Effector memory CD4-positive, alpha-beta T cell (primary cell): Measurements from ENCODE around the gene XYLT1.

ENCODE experiments used
- DNase-seq, 3 donors: peaks; one replicate each; pipeline ENCODE4 v3.0.0-alpha.2; 2020
- H3K27ac ChIP-seq: 2 replicates; pipeline ENCODE4 v1.7.0; 2013; ENCODE audit warnings: mild to moderate bottlenecking, low read length, moderate library complexity; ENCODE audit not compliant: insufficient read depth, poor library complexity, severe bottlenecking
- H3K27me3 ChIP-seq: replicated peaks from 2 replicates; pipeline ENCODE4 v1.7.0; 2013; ENCODE audit warnings: mild to moderate bottlenecking, low read length; ENCODE audit not compliant: insufficient read depth, control insufficient read depth, poor library complexity, severe bottlenecking
- H3K36me3 ChIP-seq: 2 replicates; pipeline ENCODE4 v1.7.0; 2013; ENCODE audit warnings: mild to moderate bottlenecking, low read length, moderate library complexity; ENCODE audit not compliant: control insufficient read depth, insufficient read depth
- H3K4me1 ChIP-seq: 2 replicates; pipeline ENCODE4 v1.7.0; 2013; ENCODE audit warnings: low read length, mild to moderate bottlenecking; ENCODE audit not compliant: control insufficient read depth, insufficient read depth, poor library complexity, severe bottlenecking
- H3K4me3 ChIP-seq: 2 replicates; pipeline ENCODE4 v1.7.0; 2013; ENCODE audit warnings: low read length, low read depth, mild to moderate bottlenecking; ENCODE audit not compliant: insufficient read depth, poor library complexity, severe bottlenecking
- H3K9me3 ChIP-seq: 2 replicates; pipeline ENCODE4 v1.7.0; 2013; ENCODE audit warnings: mild to moderate bottlenecking, low read length, moderate library complexity; ENCODE audit not compliant: control insufficient read depth

XYLT1 gene

DNA sequence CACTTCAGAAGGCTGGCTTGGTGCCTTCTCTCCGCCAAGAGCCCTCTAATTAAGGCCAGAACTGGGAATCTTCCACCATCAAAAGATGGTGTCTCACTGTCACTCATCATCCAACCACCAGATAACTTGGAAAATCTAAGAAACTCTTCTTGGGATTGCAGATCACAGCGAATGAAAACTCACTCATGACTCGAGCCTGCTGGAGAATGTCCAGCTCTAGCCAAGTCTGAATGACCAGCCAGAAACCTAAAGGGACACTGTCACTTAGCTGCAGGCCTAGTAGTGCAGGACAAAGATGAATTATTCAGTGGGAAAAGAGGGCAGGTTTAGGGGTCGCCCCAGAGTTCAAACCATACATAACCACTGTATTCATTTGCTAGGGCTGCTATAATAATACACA, 107.8 kb downstream of the XYLT1 start:
- Histone ChIP-seq H3K36me3 (no peaks in the 10 kb centered on the region), H3K4me3 (no peak overlapping the region), H3K9me3 (no peaks in the 10 kb centered on the region), H3K27me3 (no peaks in the 10 kb centered on the region), H3K4me1 (peaks cover 94% of the 10 kb centered on the region), H3K27ac (peak overlapping the region; percentile 97)
- DNase-seq: no peak

DNA sequence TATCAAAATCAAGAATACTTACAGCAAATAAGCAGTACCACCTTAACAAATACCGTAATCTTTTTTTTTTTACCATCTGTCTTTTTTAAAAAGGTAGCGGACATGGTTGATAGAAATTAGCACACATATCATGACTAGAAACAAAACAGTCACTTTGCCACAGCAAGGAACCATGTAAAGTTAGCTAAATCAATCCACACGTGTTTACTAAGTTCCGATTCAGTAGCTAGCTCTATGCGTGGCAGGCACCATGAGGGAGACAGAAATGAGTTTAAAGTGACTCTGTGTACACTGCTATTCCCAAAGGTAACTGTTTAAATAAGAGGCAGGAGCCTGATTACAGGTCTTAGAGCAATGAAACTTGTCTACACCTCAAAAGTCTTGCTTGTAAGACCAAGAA, 108.6 kb downstream of the XYLT1 start:
- Histone ChIP-seq H3K27me3 (no peaks in the 10 kb centered on the region), H3K27ac (peak overlapping the region; percentile 97), H3K4me3 (no peak overlapping the region), H3K36me3 (peaks cover 2% of the 10 kb centered on the region), H3K4me1 (peaks cover 87% of the 10 kb centered on the region), H3K9me3 (no peaks in the 10 kb centered on the region)
- no peak for DNase-seq

DNA sequence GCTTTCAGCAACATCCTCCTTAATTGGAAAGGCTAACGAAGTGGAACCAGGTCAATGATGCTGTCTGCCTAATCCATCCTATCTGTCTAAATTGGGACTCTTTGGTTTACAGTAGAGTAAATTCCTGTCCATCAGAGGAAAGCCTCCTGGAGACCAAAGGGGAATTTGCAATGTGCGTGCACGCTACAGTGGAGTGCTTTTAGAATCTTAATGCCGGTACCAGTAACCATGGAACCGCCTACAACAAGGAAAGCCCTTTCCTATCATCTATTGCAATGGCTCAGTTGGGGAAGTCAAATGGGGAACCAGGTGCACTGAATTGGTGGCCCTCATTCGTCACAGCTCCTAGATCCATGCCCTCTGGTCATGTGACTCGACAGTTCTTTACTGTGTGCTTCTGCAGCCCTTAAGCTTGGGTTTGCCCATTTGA, 110.1 kb downstream of the XYLT1 start:
- H3K27me3 ChIP-seq: no peaks in the 10 kb centered on the region
- DNase-seq: no peak
- H3K27ac ChIP-seq: peak overlapping the region; percentile 49
- no peak overlapping the region for H3K4me3 ChIP-seq
- H3K9me3 ChIP-seq: no peaks in the 10 kb centered on the region
- H3K4me1 ChIP-seq: peaks cover 73% of the 10 kb centered on the region
- H3K36me3 ChIP-seq: peaks cover 2% of the 10 kb centered on the region

DNA sequence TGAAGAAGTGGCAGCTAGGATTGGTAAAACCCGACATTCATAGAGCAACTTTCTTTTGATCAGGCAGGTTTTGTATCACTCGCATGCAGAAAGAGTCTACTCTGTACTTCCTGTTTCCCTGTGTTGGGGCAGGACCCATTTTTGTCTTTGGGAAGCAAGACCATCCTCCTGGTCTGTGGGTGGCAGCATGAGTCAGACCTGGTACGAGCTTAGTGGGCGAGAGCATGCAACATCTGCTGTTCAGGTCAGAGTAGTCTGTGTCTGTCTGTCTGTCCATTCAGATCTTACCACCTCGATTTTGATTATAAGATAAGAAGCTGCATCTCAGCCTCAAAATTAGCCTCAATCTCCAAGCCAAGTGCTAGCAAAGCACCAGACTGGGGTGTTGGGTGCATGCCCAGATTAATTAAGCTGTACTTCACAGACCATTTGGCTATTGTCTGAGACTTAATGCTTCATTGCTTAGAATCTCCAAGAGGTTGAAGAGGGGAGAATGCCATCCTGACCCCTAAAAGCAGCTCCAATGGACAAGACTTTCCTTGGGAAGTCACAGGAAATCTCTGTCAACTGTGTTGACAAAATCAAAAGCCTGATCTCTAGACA, 110.9 kb downstream of the XYLT1 start:
- H3K4me1 ChIP-seq: peaks cover 65% of the 10 kb centered on the region
- H3K9me3 ChIP-seq: no peaks in the 10 kb centered on the region
- DNase-seq: peak in 2 of 3 donors; percentile 11 to 45
- no peak overlapping the region for H3K4me3 ChIP-seq
- H3K27ac ChIP-seq: peak overlapping the region; percentile 49
- no peaks in the 10 kb centered on the region for H3K27me3 ChIP-seq
- peaks cover 2% of the 10 kb centered on the region for H3K36me3 ChIP-seq

DNA sequence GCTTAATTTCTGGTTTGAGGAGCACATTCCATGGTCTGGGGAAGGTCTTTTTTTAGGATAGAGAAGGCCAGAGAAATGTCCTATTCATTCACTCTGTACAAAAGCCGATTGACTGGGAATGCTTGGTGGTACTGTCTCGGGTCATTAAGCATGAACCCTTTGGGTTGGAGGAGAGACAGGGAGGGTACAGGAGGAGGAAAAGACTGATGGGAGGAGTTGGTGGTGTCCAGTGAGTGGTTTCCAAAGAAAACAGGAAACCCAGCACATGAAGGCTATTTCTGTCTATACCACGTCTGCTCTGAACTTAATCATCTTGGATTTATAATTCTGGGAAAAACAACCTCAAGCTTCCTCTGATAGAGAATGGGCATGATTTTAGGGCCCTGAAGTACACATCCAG, 111.9 kb downstream of the XYLT1 start:
- peaks cover 56% of the 10 kb centered on the region for H3K4me1 ChIP-seq
- H3K36me3 ChIP-seq: peaks cover 2% of the 10 kb centered on the region
- H3K9me3 ChIP-seq: no peaks in the 10 kb centered on the region
- H3K27me3 ChIP-seq: no peaks in the 10 kb centered on the region
- DNase-seq: no peak
- H3K4me3 ChIP-seq: no peak overlapping the region
- H3K27ac ChIP-seq: peak overlapping the region; percentile 49

DNA sequence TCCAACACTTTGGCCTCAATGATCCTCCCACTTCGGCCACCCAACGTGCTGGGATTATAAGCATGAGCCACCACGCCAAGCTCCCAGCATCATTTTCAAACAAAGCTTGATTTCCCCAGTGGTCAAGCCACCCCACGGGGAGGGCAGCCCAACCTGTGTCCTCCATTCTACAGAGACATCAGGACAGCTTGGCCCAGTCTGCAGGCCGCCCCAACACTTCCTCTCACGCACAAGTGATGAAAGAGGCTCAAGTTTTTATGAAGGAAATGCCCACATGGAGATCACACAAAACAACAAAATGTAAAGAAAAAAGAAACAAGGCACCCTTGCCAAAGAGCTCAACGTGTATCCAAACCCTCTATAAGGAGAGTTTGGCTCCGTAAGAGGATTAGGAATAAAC, 112.4 kb downstream of the XYLT1 start:
- Histone ChIP-seq H3K9me3 (no peaks in the 10 kb centered on the region), H3K4me1 (peaks cover 51% of the 10 kb centered on the region), H3K27me3 (no peaks in the 10 kb centered on the region), H3K4me3 (no peak overlapping the region), H3K27ac (no peak overlapping the region), H3K36me3 (peaks cover 2% of the 10 kb centered on the region)
- no peak for DNase-seq

DNA sequence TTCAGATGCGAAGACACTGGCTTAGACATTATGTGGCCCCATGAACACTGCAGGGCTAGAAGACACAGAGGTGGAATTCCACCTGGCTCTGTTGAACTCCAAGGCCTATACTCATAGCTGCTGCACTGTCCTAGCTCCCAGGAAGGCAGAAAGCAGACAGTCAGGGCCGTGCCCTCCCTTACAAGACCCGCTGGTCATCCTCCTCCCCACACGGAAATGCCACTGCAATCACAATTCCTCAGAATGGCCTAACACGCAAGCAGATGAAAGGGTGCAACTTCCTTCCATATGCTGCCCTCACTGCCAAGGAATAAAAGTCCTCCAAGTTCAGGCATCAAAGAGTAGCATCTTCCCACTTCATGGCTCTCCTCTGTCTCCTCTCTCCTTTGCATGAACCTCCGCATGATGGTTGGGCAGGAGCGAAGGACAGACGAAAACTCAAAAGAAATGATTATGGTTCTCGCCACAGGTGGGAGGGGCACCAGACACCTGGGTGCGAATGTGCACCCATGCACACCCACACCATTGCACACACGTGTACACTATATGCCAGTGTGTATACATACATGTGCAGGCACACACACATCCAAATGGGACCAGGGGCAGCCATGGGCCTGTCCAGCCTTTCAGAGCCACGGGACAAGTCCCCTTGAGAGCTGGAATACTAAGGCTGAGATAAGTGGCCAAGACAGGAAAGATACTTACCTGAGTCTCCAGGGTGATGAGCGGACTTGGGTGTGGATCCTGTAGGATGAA, 113.3 kb downstream of the XYLT1 start:
- Histone ChIP-seq H3K36me3 (peaks cover 2% of the 10 kb centered on the region), H3K4me1 (peaks cover 43% of the 10 kb centered on the region), H3K4me3 (no peak overlapping the region), H3K9me3 (no peaks in the 10 kb centered on the region), H3K27me3 (no peaks in the 10 kb centered on the region), H3K27ac (no peak overlapping the region)
- DNase-seq: no peak

DNA sequence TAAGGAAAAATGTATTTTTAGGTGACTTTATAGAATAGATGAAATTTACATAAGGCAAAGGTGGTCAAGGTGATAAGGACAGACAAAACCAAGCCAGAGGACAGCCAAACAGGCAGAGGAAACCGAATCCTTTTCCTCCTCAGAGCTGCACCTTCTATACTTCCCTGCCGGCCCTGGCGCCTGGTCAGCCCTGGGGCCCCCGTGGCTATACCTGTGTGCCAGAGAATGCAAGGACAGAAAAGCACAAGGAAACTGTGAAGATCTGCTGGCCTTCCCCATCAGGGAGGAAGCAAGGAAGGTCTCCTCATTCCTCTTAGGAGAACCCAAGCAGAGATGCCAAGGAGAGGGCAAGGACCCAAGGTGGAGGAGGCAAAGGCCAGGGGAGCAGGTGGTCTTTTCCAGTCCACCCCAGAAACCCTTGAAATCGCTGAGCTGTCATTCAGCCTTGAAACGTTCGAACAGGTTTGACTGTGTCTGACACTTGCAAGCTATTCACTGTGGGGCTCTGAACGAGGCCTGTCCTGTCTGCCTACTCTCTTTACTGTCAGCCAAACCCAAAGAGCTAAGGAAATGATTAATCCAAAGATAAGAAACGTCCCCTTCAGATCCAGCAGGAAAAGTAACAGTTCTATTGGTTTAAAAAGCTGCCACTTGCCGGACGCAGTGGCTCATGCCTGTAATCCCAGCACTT, 114.4 kb downstream of the XYLT1 start:
- Histone ChIP-seq H3K4me3 (no peak overlapping the region), H3K4me1 (peaks cover 34% of the 10 kb centered on the region), H3K36me3 (peaks cover 2% of the 10 kb centered on the region), H3K27me3 (no peaks in the 10 kb centered on the region), H3K9me3 (no peaks in the 10 kb centered on the region), H3K27ac (no peak overlapping the region)
- no peak for DNase-seq

DNA sequence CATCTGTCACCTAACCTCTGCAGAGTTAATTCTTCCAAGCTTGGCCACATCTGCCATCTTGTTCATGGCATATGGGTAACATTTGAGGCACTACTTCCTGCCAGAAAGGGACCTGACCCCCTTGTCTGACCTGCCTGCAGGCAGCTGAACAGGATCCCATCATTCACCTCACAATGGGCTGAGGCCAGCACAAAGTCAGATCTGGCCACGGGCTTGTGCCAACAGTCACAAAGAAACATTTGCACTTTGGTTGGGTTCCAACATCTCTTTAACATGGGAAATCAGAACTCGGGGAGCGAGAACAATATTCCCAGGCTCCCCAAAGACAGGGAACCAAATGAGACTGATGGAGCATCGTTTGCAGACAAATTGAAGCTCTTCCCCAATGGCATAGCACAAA, 116.1 kb downstream of the XYLT1 start:
- H3K4me1 ChIP-seq: peaks cover 18% of the 10 kb centered on the region
- H3K4me3 ChIP-seq: no peak overlapping the region

DNA sequence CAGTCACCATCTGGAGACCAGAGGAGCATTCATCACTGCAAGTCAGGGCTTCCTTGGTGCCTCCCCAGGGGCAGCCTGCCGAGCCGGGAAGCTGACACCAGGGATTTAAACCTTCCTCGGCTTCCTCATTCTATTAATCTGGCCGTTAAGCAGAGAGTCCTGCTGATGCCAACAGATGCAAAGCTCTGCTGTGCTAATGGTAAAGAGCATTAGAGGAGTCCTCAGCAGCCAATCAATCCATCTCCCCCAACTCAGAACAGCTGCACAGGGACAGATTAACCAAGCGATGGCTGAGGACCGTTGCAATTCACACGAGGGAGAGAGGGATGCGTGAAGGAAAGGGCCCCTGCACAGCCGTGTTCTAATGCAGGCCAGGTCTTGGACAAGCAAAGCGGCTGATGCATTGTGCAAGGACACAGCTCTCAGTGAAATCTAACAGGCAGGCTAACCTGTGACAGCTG, 116.6 kb downstream of the XYLT1 start:
- peaks cover 2% of the 10 kb centered on the region for H3K36me3 ChIP-seq
- peaks cover 12% of the 10 kb centered on the region for H3K4me1 ChIP-seq
- DNase-seq: no peak

More for the DNA sequence above, 116.1 kb downstream of the XYLT1 start:
- H3K9me3 ChIP-seq: no peaks in the 10 kb centered on the region
- H3K27me3 ChIP-seq: no peaks in the 10 kb centered on the region
- DNase-seq: no peak
- peaks cover 2% of the 10 kb centered on the region for H3K36me3 ChIP-seq
- no peak overlapping the region for H3K27ac ChIP-seq

More for the DNA sequence above, 116.6 kb downstream of the XYLT1 start:
- H3K27ac ChIP-seq: no peak overlapping the region
- H3K27me3 ChIP-seq: no peaks in the 10 kb centered on the region
- H3K9me3 ChIP-seq: no peaks in the 10 kb centered on the region
- no peak overlapping the region for H3K4me3 ChIP-seq
